Activated CD8-positive, alpha-beta memory T cell treated with anti-CD3 and anti-CD28 coated beads, Interleukin-2, amount 50 U/mL, for 4 hours (primary cell): Measurements from ENCODE around the gene MAD1L1.
"Not testable (repeated sequence)": the region's sequence is repeated elsewhere in the genome, so short reads cannot be mapped to it uniquely, and the experiment has no call there.

Source experiments
- DNase-seq: peaks from one replicate; pipeline ENCODE4 v3.0.0-alpha.2; 2020

The MAD1L1 gene

DNA sequence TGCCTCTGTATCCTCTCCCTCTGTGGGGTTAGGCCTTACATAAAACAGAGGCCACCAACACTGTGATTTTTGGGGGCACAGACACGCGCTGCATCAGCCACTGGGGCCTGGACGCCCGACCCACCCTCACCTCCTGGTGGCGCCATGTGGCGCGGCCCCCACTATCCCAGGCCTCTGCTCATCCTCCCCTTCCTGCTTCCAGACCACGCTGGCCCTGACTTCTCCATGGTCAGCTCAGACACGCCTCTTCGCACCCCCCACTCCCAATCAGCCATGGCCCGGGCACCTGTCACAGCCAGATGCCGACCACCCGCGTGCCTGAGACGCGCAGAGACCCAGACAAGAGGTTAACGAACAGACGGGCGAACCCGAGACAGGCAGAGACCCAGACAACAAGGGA, 298.7 kb downstream of the MAD1L1 start:
- no peak for DNase-seq

DNA sequence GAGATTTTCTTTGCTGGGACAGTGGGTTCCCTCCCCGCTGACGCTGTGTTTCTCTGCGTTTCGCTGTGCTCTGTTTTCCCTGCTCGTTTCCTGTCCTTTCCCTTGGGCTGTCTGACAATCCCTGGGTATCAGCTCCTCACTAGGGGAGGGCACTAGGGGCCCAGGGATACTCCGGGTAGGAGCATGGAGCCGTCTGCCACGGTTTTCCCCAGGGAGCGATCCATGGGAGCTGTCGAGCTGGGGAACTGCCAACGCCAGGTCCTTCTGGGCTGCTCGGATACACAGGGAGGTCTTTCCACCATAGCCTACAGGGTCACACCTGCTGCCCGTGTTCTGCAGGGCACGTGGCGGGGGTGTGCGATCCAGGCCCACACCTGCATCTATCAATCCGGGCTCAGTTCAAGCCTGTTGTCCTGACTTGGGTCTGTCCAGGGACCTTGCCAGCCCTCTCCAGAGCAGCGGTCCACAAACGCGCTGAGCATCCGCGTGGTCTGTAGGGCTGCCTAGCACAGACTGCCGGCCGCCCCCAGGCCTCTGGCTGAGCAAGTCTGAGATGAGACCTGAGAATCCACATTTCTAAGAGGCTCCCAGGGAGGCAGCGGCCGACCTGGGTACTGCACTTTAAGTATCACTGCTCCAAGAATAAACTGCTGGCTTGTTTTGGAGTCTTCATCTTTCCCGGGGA, 299.5 kb downstream of the MAD1L1 start:
- DNase-seq, result no peak

GRCh38 chr7:1931951-1932270, 300.8 kb downstream of the MAD1L1 start:
- DNase-seq, result no peak

GRCh38 chr7:1931256-1931950, 301.3 kb downstream of the MAD1L1 start:
- no peak for DNase-seq

- DNase-seq, result no peak
Observed at GRCh38 chr7:1930381-1931065, 302.2 kb downstream of the MAD1L1 start.

DNA sequence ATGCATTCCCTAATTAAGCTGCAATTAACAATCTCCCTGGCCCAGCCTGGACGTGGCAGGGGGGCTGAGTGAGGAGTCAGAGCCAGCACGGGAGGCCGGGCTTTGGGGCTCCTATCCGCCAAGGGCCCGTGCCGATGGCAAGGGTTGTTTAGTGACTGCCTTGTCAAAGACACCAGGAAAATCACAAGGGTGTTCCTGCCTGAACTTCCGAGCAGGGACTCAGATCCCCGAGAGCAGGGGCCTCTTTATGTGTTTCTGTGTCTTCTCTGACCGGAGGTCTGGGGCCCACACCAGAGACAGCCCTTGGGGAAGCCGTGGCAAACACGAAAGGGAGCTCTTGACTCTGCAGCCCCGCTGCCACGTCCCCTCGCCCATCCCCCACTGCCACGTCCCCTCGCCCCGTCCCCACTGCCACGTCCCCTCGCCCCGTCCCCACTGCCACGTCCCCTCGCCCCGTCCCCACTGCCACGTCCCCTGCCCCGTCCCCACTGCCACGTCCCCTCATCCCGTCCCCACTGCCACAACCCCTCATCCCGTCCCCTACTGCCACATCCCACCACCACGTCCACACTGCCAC, 303.3 kb downstream of the MAD1L1 start:
- not testable (repeated sequence) for DNase-seq

- DNase-seq, result no peak
Observed at GRCh38 chr7:1928645-1929348, 303.9 kb downstream of the MAD1L1 start.

- DNase-seq, result no peak
Observed at GRCh38 chr7:1927937-1928644, 304.7 kb downstream of the MAD1L1 start.

GRCh38 chr7:1926908-1927306, 305.8 kb downstream of the MAD1L1 start:
- no peak for DNase-seq

DNA sequence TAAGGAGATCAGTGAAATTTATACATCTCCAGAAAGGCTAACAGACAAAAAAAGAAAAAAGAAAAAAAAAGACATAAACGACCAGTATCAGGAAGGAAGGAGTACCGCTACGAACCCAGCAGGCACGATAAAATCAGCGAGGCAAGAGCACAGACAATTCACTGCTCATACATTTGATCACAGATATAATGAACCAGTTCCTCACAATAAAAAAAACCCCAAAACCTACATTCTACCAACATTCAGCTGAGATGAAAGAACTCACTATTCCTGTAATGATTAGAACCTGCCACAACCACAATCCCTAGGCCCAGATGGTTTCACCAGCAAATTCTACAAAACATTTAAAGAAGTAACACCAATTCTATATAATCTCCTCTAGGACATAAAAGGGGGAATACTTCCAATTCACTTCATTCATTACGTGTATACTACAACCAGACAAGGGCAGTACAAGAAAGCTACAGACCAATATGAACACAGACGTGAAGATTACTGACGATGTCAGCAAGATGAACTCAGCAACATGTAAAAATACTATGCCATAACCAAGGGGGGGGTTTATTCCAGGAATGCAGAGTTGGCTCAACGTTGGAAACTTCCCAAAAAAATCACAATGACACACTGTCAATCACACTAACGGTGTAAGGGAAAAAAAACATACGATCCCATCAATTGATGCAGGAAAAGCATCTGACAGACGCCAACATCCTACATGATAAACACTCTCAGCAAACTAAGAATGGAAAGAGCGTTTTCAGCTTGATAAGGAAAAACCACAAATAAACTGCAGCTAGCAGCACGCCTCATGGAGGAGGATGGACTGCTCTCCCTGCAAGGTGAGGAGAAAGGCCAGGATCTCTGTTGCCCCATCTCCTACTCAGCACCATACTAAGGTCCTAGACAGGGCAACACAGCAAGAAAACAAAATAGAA, 306.5 kb downstream of the MAD1L1 start:
- DNase-seq, result no peak

GRCh38 chr7:1925349-1925748, 307.4 kb downstream of the MAD1L1 start:
- no peak for DNase-seq

DNA sequence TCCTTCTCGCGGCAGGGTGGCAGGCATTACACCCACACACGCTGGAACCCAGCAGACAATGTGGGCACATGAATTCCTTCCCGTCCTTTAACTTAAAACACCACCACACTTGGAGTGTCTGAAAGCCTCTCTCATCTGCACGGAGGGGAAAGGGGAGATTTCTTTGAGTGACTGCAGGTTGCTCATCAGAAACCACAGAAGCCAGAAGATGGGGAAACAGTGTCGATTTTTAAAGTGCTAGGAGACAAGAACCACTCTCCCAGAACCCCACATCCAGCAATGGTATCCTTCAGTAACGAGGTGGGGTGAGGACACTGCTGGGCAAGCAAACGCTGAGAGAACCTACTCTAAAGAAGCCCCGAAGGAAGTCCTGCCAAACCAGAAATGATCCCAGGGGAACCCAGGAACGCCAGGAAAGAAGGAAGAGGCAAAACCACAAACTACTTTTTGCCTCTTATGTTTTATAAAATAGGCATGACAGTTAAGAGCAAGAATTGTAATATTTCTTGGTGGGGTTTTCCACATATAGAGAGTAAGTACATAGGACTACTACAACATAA, 308.4 kb downstream of the MAD1L1 start:
- no peak for DNase-seq

DNA sequence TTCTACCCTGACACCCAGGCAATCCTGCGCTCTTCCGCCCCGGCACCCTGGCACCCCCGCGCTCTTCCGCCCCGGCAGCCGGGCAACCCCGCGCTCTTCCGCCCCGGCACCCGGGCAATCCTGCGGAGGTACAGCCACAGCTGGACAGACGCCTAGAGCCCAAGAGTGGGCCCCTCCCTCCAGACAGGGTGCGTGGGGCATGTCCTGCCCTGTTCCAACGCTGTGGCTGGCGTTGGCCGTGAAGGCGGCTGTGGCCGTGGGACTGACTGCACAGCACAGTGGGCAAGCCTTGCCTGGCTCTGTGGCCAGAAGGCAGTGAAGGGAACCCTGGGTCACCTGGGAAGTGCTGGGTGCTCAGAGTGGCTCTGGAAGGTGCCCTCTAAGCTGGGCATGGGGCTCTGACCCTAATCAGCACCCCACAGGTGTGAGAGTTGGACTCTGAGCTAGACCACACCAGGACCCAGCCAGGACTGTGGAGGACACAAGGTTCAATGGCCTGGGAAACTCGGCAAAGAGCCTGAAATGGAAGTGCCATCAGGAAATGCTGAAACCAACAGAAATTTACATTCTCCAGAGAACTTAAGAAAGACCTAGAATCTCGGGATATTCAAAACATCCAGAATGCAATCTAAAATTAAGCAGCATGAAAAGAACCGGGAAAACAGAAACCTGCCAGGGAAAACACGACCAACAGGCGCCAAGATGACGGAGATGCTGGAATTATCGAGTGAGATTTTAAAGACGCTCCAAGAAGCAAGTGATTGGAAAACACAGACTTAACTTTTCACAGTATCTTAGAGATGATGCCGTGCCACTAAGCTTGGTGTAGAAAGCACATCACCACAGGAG, 309.1 kb downstream of the MAD1L1 start:
- no peak for DNase-seq

DNA sequence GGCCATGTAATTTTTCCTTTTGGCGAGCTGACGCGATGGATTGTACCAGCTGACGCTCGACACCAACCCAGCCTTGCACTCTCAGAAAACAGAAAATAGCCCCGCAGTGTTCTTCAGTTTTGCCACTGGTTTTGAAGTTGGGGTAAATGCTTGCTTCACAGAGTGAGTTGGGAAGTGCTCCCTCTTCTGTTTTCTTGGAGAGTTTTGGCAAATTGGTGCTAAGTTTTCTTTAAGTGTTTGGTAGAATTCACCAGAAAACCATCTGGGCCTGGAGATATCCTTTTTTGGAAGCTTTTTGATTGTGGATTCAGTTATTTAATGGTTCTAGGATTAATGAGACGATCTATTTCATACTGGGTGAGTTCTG, 309.9 kb downstream of the MAD1L1 start:
- DNase-seq, result no peak

DNA sequence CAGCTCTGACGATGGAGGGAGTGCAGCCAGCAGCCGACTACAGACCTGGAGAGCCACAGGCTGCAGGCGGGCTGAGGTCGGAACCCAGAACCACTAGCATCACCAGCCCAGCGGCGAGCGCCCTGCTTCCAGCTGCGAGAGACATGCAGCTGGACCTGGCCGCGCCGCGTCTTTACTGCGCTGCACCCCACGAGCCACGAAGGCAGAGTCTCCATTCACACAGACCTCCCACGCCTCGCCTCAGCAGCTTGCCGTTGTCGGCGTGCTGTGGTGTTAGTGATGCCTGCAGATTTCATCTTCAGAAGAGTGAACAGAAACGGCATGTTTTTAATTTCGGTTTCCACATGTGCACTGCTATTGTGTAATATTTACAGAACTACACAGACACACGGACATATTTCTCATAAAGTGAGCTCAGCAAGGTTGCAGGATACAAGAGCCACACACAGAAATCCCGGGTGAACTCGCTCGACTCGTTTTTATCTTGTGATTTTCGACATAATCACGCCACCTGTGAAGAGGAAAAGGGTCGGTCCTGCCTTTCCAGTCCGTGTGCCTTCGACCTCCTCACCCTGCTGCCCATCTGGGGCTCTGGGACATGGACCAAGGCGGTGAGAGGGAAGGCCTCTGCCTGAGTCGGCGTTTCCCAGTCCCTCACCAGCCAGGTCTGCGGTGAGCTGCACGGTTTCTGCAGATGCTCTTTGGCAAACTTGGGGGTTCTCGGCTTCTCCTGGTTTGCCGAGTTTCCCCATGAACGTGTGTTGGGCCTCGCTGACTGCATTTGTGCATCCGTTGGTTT, 310.5 kb downstream of the MAD1L1 start:
- DNase-seq, result peak; percentile 57

- no peak for DNase-seq
Observed at GRCh38 chr7:1920881-1921280, 311.9 kb downstream of the MAD1L1 start.

DNA sequence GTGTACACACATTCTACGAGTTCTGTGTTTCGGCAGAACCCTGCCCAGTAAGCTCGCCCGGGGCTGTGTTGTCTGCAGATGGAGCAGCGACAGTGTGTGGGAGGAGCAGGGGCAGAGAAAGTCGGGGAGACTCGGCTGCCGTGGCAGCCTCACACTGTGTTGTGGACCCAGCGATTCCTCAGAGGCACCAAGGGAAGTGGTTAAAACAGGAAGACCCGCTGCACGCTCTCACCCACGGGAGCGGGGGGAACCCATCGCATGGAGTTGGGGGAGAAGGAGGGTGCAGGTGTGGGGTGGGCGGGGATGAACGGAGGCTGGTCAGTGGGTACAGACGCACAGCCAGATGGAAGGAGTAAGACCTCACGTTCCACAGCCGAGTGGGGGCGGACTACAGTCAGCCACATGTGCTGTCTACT, 312.5 kb downstream of the MAD1L1 start:
- peak; percentile 37 for DNase-seq

DNA sequence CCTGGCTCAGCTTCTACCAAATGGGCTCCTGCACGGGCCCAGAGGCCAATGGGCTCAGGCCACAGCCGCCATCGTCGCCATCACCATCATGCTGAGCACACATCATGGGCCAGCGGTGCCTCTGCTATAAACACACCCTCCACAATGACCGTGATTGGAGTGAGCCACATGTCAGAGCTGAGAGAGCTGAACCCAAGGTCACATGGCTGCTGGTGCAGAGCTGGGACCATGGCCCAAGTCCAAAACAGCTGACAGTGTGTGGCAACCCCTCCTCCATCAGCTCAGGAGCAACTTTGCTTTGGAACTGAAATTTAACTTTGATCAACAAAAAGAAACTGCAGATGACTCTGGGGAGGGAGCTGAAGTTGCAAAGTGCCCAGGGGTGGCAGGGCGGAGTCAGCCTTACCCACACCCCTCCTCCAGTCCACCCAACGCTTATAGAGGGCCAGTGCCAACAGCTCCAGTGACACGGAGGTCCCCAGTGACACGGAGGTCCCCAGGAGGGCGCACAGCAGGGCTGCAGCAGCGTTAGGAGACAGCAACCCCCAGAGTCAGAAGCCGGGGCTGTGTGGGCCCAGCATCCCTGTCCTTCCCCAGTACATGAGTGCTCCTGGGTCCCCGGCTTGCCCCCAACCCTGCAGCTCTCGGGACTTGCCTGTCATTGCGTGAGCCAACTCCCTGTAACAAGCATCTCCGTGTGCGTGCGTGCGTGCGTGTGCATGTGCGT, 313.0 kb downstream of the MAD1L1 start:
- DNase-seq, result no peak
